GM19351 (cell line): ENCODE measurements around the gene FAM234B.

Experiments
- ATAC-seq: cut with Tn5 transposase; IDR thresholded peaks from one replicate; pipeline ENCODE4 v1.9.1; 2021; ENCODE audit warnings: mild to moderate bottlenecking, moderate library complexity; ENCODE audit not compliant: unreplicated experiment

Gene FAM234B

GRCh38 chr12:13090054-13090453 lies 45.9 kb downstream of the FAM234B start:
- peak; percentile 59 for ATAC-seq

GRCh38 chr12:13091832-13092231 lies 47.7 kb downstream of the FAM234B start:
- no peak for ATAC-seq

DNA sequence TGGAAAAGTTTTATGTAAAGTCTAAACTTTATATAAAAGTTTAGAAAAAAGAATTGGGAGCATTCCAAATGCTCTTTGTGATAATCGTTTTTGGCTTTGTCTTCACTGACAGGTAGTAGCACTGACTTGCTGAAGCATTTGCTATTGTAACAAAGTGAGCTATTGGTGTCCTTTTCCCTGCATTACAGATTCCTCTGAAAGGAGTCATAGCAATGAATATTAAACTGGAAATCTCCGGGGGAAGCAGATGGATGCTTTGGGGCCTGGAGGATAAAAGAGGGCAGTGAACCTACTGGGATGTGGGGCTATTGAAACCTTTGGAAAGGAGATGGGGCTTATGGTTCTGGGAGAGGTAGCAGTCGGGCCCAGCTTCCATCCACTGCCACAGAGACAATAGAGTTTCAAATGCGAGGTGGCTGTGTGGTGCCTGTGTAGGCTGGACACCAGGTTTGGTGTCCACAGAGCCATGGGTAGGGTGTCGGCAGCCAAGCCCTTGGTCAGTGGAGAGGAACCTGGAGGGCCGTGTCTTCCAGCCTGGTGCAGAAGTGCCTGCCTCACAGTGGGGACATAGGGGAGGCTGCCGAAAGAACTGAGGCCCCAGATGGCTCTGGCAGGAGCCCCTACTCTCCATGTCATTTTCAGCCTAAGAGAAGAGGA lies 49.1 kb downstream of the FAM234B start:
- no peak for ATAC-seq

- ATAC-seq = no peak
Measured at GRCh38 chr12:13093848-13094220, 49.7 kb downstream of the FAM234B start.

GRCh38 chr12:13094367-13094766 lies 50.2 kb downstream of the FAM234B start:
- ATAC-seq = no peak

- no peak for ATAC-seq
Measured at GRCh38 chr12:13095266-13095995, 51.2 kb downstream of the FAM234B start.

GRCh38 chr12:13097491-13098011 lies 53.4 kb downstream of the FAM234B start:
- no peak for ATAC-seq

GRCh38 chr12:13099066-13099843 lies 55.1 kb downstream of the FAM234B start:
- no peak for ATAC-seq

DNA sequence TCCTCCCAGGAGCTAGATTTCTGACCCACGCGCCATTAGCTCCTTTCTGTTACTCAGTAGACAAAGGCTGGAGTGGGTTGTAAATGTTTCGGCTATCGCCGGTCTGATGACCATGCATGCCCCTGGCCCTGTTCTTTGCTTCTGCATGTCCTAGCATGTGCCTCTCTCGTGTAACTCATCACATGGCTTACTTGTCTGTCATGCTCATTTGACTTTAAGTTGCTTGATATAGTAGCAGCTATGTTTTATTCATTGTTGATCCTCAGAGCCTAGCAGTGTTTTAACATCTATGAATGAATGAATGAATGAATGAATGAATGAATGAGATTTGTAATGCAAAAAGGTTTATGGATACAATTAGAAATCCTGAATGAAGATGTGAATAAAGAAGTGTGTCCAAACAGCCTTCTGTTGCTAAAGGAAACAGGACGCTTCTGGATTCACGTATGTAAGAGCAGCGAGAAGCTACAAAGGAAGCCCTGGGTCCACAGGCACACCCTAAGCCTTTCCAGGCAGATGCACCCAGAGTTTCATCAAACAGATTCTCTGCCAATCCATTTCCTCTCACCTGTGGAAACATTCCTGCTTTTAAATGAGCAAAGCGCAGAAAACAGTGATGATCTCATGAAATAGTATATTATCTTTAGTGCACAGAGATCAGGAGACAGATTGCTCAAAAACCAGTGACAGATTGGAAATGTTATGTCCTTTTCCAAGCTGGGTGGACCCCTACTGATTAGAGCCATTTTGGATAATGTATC lies 55.8 kb downstream of the FAM234B start:
- no peak for ATAC-seq

DNA sequence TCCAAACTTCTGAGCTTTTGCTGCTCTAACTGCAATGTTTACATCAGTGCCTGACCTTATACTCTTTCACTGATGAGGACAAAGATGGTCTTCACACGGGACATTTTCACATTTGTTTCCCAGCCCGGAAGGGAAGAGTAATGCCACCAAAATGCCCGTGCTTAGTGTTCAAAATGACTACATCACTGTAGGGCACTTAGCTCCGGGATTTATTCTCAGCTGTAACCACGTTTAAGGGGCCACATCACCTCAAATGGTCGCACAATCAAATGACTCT lies 56.4 kb downstream of the FAM234B start:
- no peak for ATAC-seq

GRCh38 chr12:13100882-13101769 lies 56.9 kb downstream of the FAM234B start:
- peak; percentile 82 for ATAC-seq

- ATAC-seq = no peak
Measured at GRCh38 chr12:13101821-13102375, 57.7 kb downstream of the FAM234B start.

- no peak for ATAC-seq
Measured at GRCh38 chr12:13102461-13103195, 58.4 kb downstream of the FAM234B start.

- no peak for ATAC-seq
Measured at GRCh38 chr12:13103391-13104033, 59.3 kb downstream of the FAM234B start, which contains the start of gene GSG1. Gene GSG1 (minus strand): TSS chr12:13103667. CDS start chr12:13103512, 155 bp downstream.

DNA sequence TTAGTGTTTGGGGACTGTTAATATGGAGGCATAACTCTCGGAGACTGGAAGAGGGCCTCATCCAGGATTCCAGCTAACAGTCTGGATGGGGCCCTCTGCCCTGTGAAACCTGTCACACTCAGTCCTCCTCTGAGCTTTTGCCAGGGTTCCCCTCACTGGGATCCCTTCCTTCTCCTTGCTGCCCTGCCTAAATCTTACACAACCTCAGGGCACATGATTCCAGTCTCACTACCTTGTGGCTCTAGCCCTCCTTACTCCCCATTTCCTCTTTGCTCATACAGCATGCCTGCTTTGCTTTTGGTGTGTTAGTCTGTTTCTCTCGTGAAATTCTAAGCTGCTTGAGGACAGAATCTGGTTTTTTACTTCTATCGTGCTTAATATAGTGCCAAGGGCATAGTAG lies 60.2 kb downstream of the FAM234B start:
- no peak for ATAC-seq

- ATAC-seq = no peak
Measured at GRCh38 chr12:13105781-13106180, 61.6 kb downstream of the FAM234B start.

GRCh38 chr12:13106666-13107065 lies 62.5 kb downstream of the FAM234B start:
- ATAC-seq = no peak

GRCh38 chr12:13112968-13113367 lies 68.8 kb downstream of the FAM234B start:
- ATAC-seq = no peak
